ENCODE data around the gene LMBRD2. TPM values are rescaled to one million over a fixed set of nuclear protein-coding genes. Genes with fewer than 3 reads are reported as not detected.

The LMBRD2 gene
- total RNA-seq, 1 donor from 2014 or later, result 23.7 TPM

- no peak for DNase-seq (ENCODE audit: low spot score)
Measured at GRCh38 chr5:36108758-36109460, 42.8 kb downstream of the LMBRD2 start.

GRCh38 chr5:36105819-36106218 lies 45.9 kb downstream of the LMBRD2 start:
- no peak for DNase-seq (ENCODE audit: low spot score)

- no peak for DNase-seq (ENCODE audit: low spot score)
Measured at GRCh38 chr5:36099748-36100147, 51.9 kb downstream of the LMBRD2 start.

- no peak for DNase-seq (ENCODE audit: low spot score)
Measured at GRCh38 chr5:36096486-36096885, 55.2 kb downstream of the LMBRD2 start.

- no peak for DNase-seq (ENCODE audit: low spot score)
Measured at GRCh38 chr5:36089989-36090388, 61.7 kb downstream of the LMBRD2 start.

- no peak for DNase-seq (ENCODE audit: low spot score)
Measured at GRCh38 chr5:36079200-36079781, 72.4 kb downstream of the LMBRD2 start.

GRCh38 chr5:36078430-36078829 lies 73.3 kb downstream of the LMBRD2 start:
- no peak for DNase-seq (ENCODE audit: low spot score)

GRCh38 chr5:36073595-36074216 lies 78.0 kb downstream of the LMBRD2 start:
- DNase-seq (ENCODE audit: low spot score), result no peak

GRCh38 chr5:36070687-36071571 lies 80.8 kb downstream of the LMBRD2 start:
- no peak for DNase-seq (ENCODE audit: low spot score)

GRCh38 chr5:36068751-36069281 lies 82.9 kb downstream of the LMBRD2 start:
- DNase-seq (ENCODE audit: low spot score), result no peak

- no peak for DNase-seq (ENCODE audit: low spot score)
Measured at GRCh38 chr5:36066540-36067210, 85.0 kb downstream of the LMBRD2 start, which contains the start of gene UGT3A2. UGT3A2 (minus strand) TSS chr5:36066882; CDS start chr5:36066789, 93 bp downstream.

GRCh38 chr5:36066001-36066539 lies 85.6 kb downstream of the LMBRD2 start:
- no peak for DNase-seq (ENCODE audit: low spot score)

- no peak for DNase-seq (ENCODE audit: low spot score)
Measured at GRCh38 chr5:36060420-36060887, 91.2 kb downstream of the LMBRD2 start.

- no peak for DNase-seq (ENCODE audit: low spot score)
Measured at GRCh38 chr5:36059571-36060419, 91.9 kb downstream of the LMBRD2 start.

- no peak for DNase-seq (ENCODE audit: low spot score)
Measured at GRCh38 chr5:36058776-36059175, 92.9 kb downstream of the LMBRD2 start.

GRCh38 chr5:36057386-36057785 lies 94.3 kb downstream of the LMBRD2 start:
- DNase-seq (ENCODE audit: low spot score), result no peak

GRCh38 chr5:36056422-36056821 lies 95.3 kb downstream of the LMBRD2 start:
- DNase-seq (ENCODE audit: low spot score), result no peak

GRCh38 chr5:36055984-36056383 lies 95.7 kb downstream of the LMBRD2 start:
- no peak for DNase-seq (ENCODE audit: low spot score)

GRCh38 chr5:36054647-36055046 lies 97.0 kb downstream of the LMBRD2 start:
- no peak for DNase-seq (ENCODE audit: low spot score)

- DNase-seq (ENCODE audit: low spot score), result no peak
Measured at GRCh38 chr5:36052538-36052937, 99.1 kb downstream of the LMBRD2 start.
